Raji (cell line): ENCODE results near the gene ADRA2B.
A peak's percentile ranks its signal among the peaks of the same experiment; 100 is the strongest.

Experiments used
- POLR2A ChIP-seq: IDR thresholded peaks from 2 replicates; pipeline ENCODE4 v1.6.1; 2011; ENCODE audit warnings: low read depth, low read length, control low read depth; ENCODE audit not compliant: insufficient read depth

Gene ADRA2B

GRCh38 chr2:96153291-96153713 is 36.9 kb upstream of the ADRA2B start:
- no peak for TF ChIP-seq POLR2A

GRCh38 chr2:96152304-96153161 is 36.2 kb upstream of the ADRA2B start:
- TF ChIP-seq POLR2A: no peak

- no peak for TF ChIP-seq POLR2A
These were observed 35.4 kb upstream of the ADRA2B start for GRCh38 chr2:96151595-96152303.

- TF ChIP-seq POLR2A: no peak
These were observed 34.6 kb upstream of the ADRA2B start for GRCh38 chr2:96150791-96151594.

- TF ChIP-seq POLR2A: no peak
These were observed 33.8 kb upstream of the ADRA2B start for GRCh38 chr2:96150007-96150640.

- peak; percentile 90 for TF ChIP-seq POLR2A
These were observed 32.2 kb upstream of the ADRA2B start for GRCh38 chr2:96148410-96149217.

- TF ChIP-seq POLR2A: no peak
These were observed 31.3 kb upstream of the ADRA2B start for GRCh38 chr2:96147593-96148201.

GRCh38 chr2:96146881-96147592 is 30.7 kb upstream of the ADRA2B start:
- no peak for TF ChIP-seq POLR2A

GRCh38 chr2:96146153-96146880 is 29.9 kb upstream of the ADRA2B start:
- TF ChIP-seq POLR2A: peak; percentile 62

GRCh38 chr2:96145848-96146152 is 29.4 kb upstream of the ADRA2B start:
- no peak for TF ChIP-seq POLR2A

GRCh38 chr2:96145036-96145847 is 28.9 kb upstream of the ADRA2B start, which contains the start of gene DUSP2:
Gene DUSP2 (minus strand): TSS chr2:96145440. CDS start chr2:96145354, 86 bp downstream.
- TF ChIP-seq POLR2A: peak; percentile 99
